Astrocyte (in vitro differentiated cells and primary cell): ENCODE results near the gene ONECUT3. TPM values are rescaled to one million over a fixed set of nuclear protein-coding genes. Genes with fewer than 3 reads are reported as not detected.
A peak's percentile ranks its signal among the peaks of the same experiment; 100 is the strongest.

Experiments used
- DNase-seq: peaks from one replicate; pipeline ENCODE4 v3.0.0-alpha.2; 2010; ENCODE audit warnings: low read depth
- FAIRE-seq: peaks from 2 replicates; lab custom pipeline; 2011; peaks lifted over from hg19 to GRCh38; lab: Jason Lieb, UNC
- H2AFZ ChIP-seq: 2 replicates; pipeline ENCODE4 v1.6.0; 2012; ENCODE audit warnings: low read depth, low read length, inconsistent platforms
- H3K27ac ChIP-seq: 2 replicates; pipeline ENCODE4 v1.5.1; 2011; ENCODE audit warnings: low read depth, low read length, inconsistent platforms
- H3K27me3 ChIP-seq: 2 replicates; pipeline ENCODE4 v1.6.0; 2011; ENCODE audit warnings: low read length, inconsistent platforms; ENCODE audit not compliant: insufficient read depth
- H3K36me3 ChIP-seq: 2 replicates; pipeline ENCODE4 v1.5.1; 2011; ENCODE audit warnings: low read length, inconsistent platforms; ENCODE audit not compliant: insufficient read depth
- H3K4me1 ChIP-seq: 2 replicates; pipeline ENCODE4 v1.5.1; 2011; ENCODE audit warnings: low read length, inconsistent platforms; ENCODE audit not compliant: insufficient read depth
- H3K4me2 ChIP-seq: 2 replicates; pipeline ENCODE4 v1.6.0; 2012; ENCODE audit warnings: low read length, inconsistent platforms
- H3K4me3 ChIP-seq: 2 replicates; pipeline ENCODE4 v1.5.1; 2011; ENCODE audit warnings: low read depth, mild to moderate bottlenecking, low read length, inconsistent platforms; ENCODE audit not compliant: insufficient read depth
- H3K79me2 ChIP-seq: 2 replicates; pipeline ENCODE4 v1.6.0; 2012; ENCODE audit warnings: mild to moderate bottlenecking, low read length, inconsistent platforms; ENCODE audit not compliant: insufficient read depth
- H3K9ac ChIP-seq: 2 replicates; pipeline ENCODE4 v1.6.0; 2012; ENCODE audit warnings: mild to moderate bottlenecking, low read length, inconsistent platforms
- H3K9me3 ChIP-seq: 2 replicates; pipeline ENCODE4 v1.5.1; 2012; ENCODE audit warnings: low read depth, mild to moderate bottlenecking, low read length, inconsistent platforms; ENCODE audit not compliant: insufficient read depth
- H4K20me1 ChIP-seq: 2 replicates; pipeline ENCODE4 v1.6.0; 2012; ENCODE audit warnings: low read length, inconsistent platforms; ENCODE audit not compliant: insufficient read depth
- H3K27ac Mint-ChIP-seq: one replicate; pipeline ENCODE4 v1.8.0; 2021; ENCODE audit warnings: mild to moderate bottlenecking, mixed read lengths; ENCODE audit not compliant: unreplicated experiment
- H3K27me3 Mint-ChIP-seq: one replicate; pipeline ENCODE4 v1.8.0; 2021; ENCODE audit warnings: low read depth, mixed read lengths; ENCODE audit not compliant: unreplicated experiment
- H3K36me3 Mint-ChIP-seq: one replicate; pipeline ENCODE4 v1.8.0; 2021; ENCODE audit warnings: low read depth, mixed read lengths; ENCODE audit not compliant: unreplicated experiment
- H3K4me1 Mint-ChIP-seq: one replicate; pipeline ENCODE4 v1.8.0; 2021; ENCODE audit warnings: low read depth, mixed read lengths; ENCODE audit not compliant: unreplicated experiment
- H3K4me3 Mint-ChIP-seq: one replicate; pipeline ENCODE4 v1.8.0; 2021; ENCODE audit warnings: mild to moderate bottlenecking, moderate library complexity, mixed read lengths; ENCODE audit not compliant: unreplicated experiment
- H3K9me3 Mint-ChIP-seq: one replicate; pipeline ENCODE4 v1.8.0; 2021; ENCODE audit warnings: mild to moderate bottlenecking, mixed read lengths; ENCODE audit not compliant: unreplicated experiment
- CTCF ChIP-seq: IDR thresholded peaks from 2 replicates; pipeline ENCODE4 v1.5.1; 2011; ENCODE audit warnings: low read depth, mild to moderate bottlenecking, inconsistent platforms, low read length, moderate library complexity; ENCODE audit not compliant: insufficient read depth
- EZH2 ChIP-seq: IDR thresholded peaks from 2 replicates; pipeline ENCODE4 v1.6.1; 2012; ENCODE audit warnings: mild to moderate bottlenecking, low read length, inconsistent platforms; ENCODE audit not compliant: insufficient read depth
- total RNA-seq: library from RNA; stranded (reverse); gene quantifications from 2 replicates; pipeline ENCODE4 v1.2.1, GENCODE V29; 2021

Gene ONECUT3
- total RNA-seq, 1 donor from 2014 or later, result not detected

GRCh38 chr19:1790054-1790792 lies 36.9 kb downstream of the ONECUT3 start:
- no peak overlapping the region for H3K27ac Mint-ChIP-seq
- Histone ChIP-seq H3K9me3 (no peaks in the 10 kb centered on the region), H3K4me1 (no peaks in the 10 kb centered on the region), H4K20me1 (no peaks in the 10 kb centered on the region), H3K79me2 (no peaks in the 10 kb centered on the region), H3K27me3 (peaks cover 5% of the 10 kb centered on the region), H3K27ac (no peak overlapping the region), H3K4me3 (no peak overlapping the region), H2AFZ (no peak overlapping the region), H3K4me2 (no peak overlapping the region), H3K36me3 (no peaks in the 10 kb centered on the region), H3K9ac (no peak overlapping the region)
- H3K27me3 Mint-ChIP-seq, result peaks cover 28% of the 10 kb centered on the region
- no peaks in the 10 kb centered on the region for H3K36me3 Mint-ChIP-seq
- no peak for TF ChIP-seq EZH2
- no peak for TF ChIP-seq CTCF
- FAIRE-seq (no peak), DNase-seq (no peak)
- no peak overlapping the region for H3K4me3 Mint-ChIP-seq
- no peaks in the 10 kb centered on the region for H3K4me1 Mint-ChIP-seq
- no peaks in the 10 kb centered on the region for H3K9me3 Mint-ChIP-seq

GRCh38 chr19:1791879-1792278 lies 38.6 kb downstream of the ONECUT3 start:
- no peak overlapping the region for H3K27ac Mint-ChIP-seq
- Histone ChIP-seq H3K4me1 (no peaks in the 10 kb centered on the region), H3K27me3 (peaks cover 5% of the 10 kb centered on the region), H3K9ac (no peak overlapping the region), H2AFZ (no peak overlapping the region), H4K20me1 (no peaks in the 10 kb centered on the region), H3K79me2 (no peaks in the 10 kb centered on the region), H3K36me3 (no peaks in the 10 kb centered on the region), H3K27ac (no peak overlapping the region), H3K4me2 (no peak overlapping the region), H3K4me3 (no peak overlapping the region), H3K9me3 (no peaks in the 10 kb centered on the region)
- no peak for FAIRE-seq
- no peak for DNase-seq
- TF ChIP-seq EZH2 (no peak), CTCF (no peak)
- H3K4me3 Mint-ChIP-seq, result no peak overlapping the region
- H3K9me3 Mint-ChIP-seq, result no peaks in the 10 kb centered on the region
- peaks cover 21% of the 10 kb centered on the region for H3K27me3 Mint-ChIP-seq
- H3K4me1 Mint-ChIP-seq, result no peaks in the 10 kb centered on the region
- no peaks in the 10 kb centered on the region for H3K36me3 Mint-ChIP-seq

GRCh38 chr19:1794424-1795172 lies 41.3 kb downstream of the ONECUT3 start:
- Histone ChIP-seq H3K9me3 (no peaks in the 10 kb centered on the region), H2AFZ (peak overlapping the region; percentile 4), H3K79me2 (no peaks in the 10 kb centered on the region)

More at GRCh38 chr19:1794424-1795172, 41.3 kb downstream of the ONECUT3 start:
- Histone ChIP-seq H4K20me1 (no peaks in the 10 kb centered on the region), H3K4me1 (no peaks in the 10 kb centered on the region), H3K36me3 (no peaks in the 10 kb centered on the region), H3K27me3 (no peaks in the 10 kb centered on the region), H3K27ac (no peak overlapping the region), H3K4me3 (no peak overlapping the region), H3K9ac (no peak overlapping the region), H3K4me2 (no peak overlapping the region)
- FAIRE-seq (no peak), DNase-seq (no peak)
- TF ChIP-seq EZH2 (no peak), CTCF (no peak)
- no peaks in the 10 kb centered on the region for H3K4me1 Mint-ChIP-seq
- H3K27ac Mint-ChIP-seq, result no peak overlapping the region
- no peaks in the 10 kb centered on the region for H3K9me3 Mint-ChIP-seq
- H3K27me3 Mint-ChIP-seq, result peaks cover 6% of the 10 kb centered on the region
- no peaks in the 10 kb centered on the region for H3K36me3 Mint-ChIP-seq
- no peak overlapping the region for H3K4me3 Mint-ChIP-seq
